C4-2B (cell line): ENCODE results near the gene LZIC.

ENCODE experiments used
- ZFX ChIP-seq: fragments of 450-650 bp; IDR thresholded peaks from 2 replicates; pipeline ENCODE4 v1.6.1; 2017
- TF ChIP-seq, protein P1 (sequence below): fragments of 450-650 bp; conservative IDR thresholded peaks from 2 replicates; pipeline ENCODE4 v1.5.1; 2017; ENCODE audit warnings: mild to moderate bottlenecking

DNA sequence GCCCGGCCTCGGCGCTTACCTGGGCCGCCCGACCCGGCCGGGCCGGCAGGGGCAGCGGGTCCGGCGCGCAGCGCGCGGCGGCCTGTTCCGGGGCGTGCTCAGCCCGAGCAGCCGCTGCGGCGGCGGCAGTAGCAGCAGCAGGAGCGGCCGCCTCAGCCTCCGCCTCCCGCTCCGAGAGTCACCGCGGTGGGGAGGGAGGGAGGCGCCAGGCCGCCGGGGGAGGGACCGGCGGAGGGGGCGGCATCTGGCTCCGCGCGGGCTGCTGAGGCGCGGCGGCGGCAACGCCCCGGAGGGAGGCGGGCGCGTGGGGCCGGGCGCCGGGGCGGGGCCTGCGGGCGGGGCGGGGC is 33.1 kb downstream of the LZIC start, which contains the start of gene CTNNBIP1:
- TF ChIP-seq, protein P1, sequence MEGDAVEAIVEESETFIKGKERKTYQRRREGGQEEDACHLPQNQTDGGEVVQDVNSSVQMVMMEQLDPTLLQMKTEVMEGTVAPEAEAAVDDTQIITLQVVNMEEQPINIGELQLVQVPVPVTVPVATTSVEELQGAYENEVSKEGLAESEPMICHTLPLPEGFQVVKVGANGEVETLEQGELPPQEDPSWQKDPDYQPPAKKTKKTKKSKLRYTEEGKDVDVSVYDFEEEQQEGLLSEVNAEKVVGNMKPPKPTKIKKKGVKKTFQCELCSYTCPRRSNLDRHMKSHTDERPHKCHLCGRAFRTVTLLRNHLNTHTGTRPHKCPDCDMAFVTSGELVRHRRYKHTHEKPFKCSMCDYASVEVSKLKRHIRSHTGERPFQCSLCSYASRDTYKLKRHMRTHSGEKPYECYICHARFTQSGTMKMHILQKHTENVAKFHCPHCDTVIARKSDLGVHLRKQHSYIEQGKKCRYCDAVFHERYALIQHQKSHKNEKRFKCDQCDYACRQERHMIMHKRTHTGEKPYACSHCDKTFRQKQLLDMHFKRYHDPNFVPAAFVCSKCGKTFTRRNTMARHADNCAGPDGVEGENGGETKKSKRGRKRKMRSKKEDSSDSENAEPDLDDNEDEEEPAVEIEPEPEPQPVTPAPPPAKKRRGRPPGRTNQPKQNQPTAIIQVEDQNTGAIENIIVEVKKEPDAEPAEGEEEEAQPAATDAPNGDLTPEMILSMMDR: no peak; the same call in 1 of the 2 replicates
- peak; percentile 24 for TF ChIP-seq ZFX
